Testis (tissue), 2 donors: ENCODE data around the gene TEX2.
"Not testable (repeated sequence)": the region's sequence is repeated elsewhere in the genome, so short reads cannot be mapped to it uniquely, and the experiment has no call there.

ENCODE experiments used
- CTCF ChIP-seq, 3 experiments: fragments of 450-650 bp in 2 of 3; fragments of 200-600 bp in 1 of 3; sonication (generic) in 1 of 3; IDR thresholded peaks; one replicate each; pipeline ENCODE4 v1.5.1; 2016 to 2019; ENCODE audit warnings: antibody characterized with exemption in 3 of 3, mild to moderate bottlenecking in 2 of 3, moderate library complexity in 1 of 3
- POLR2A ChIP-seq: fragments of 450-650 bp; IDR thresholded peaks from one replicate; pipeline ENCODE4 v1.6.1; 2017; ENCODE audit warnings: antibody characterized with exemption, mild to moderate bottlenecking, moderate library complexity

GRCh38 chr17:64220604-64221003, 42.5 kb downstream of the TEX2 start:
- not testable (repeated sequence) for TF ChIP-seq POLR2A; CTCF (IDR thresholded peaks at IDR 0.05)
